A549 treated with Hydrocortisone at 1 μM for 4 hours (cell line): ENCODE data around the gene ARHGAP21. TPM values are rescaled to one million over a fixed set of nuclear protein-coding genes. Genes with fewer than 3 reads are reported as not detected.

Experiments used
- total RNA-seq: library from RNA; stranded (reverse); fragments of 200-300 nt; extraction: Qiagen RNA extraction; gene quantifications from 5 replicates; pipeline ENCODE4 v1.2.3, GENCODE V29; 2022

Gene ARHGAP21
- total RNA-seq, result 33.6 to 53.0 TPM (median 41.0 TPM) in 5 replicates

DNA sequence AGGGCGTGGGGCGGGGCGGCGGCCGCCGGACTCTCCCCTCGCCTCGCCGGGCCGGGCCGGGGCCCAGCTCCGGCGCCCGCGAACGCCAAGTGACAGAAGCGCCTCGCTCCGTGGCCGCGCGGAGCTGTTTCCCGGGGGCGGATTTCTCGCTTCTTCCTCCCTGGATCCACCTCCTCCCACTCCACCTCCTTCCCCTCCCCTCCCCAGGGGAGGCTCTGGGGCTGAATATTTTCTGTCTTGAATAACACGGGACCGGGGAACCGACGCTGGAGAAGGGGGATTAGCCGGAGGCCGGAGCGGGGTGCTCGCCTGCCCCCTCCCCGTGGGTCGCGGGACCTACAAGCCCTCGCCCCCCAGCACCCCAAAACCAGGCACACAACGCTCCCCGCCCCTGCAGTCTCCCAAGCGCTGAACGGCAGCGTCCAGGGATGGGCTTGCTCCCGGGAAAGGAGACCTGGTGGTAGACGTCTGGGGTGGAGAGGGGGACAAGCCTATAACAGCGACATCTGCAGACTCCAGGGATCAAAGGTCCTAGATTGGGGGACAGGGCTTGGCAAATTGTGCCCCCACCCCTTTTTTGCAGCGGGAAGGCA lies at the start of gene ARHGAP21:
TSS of gene ARHGAP21 (minus strand) at position 100 of the 593 bp plus-strand sequence. CDS start 1,988 bp downstream, outside the sequence.

Other genes starting within 250 kb of the ARHGAP21 start
- gene PRTFDC1, start 228.7 kb upstream of the ARHGAP21 start, total RNA-seq, result 15.8 to 19.8 TPM (median 17.5 TPM) in 5 replicates